OCI-M2 (cell line): Measurements from ENCODE around the gene FER.
"Not testable (repeated sequence)": the region's sequence is repeated elsewhere in the genome, so short reads cannot be mapped to it uniquely, and the experiment has no call there.

Experiments
- DNase-seq: peaks from one replicate; lab custom pipeline; 2025; ENCODE audit not compliant: unreplicated experiment; lab: John Stamatoyannopoulos, UW

Gene FER

GRCh38 chr5:108876451-108876850 is 128.8 kb downstream of the FER start:
- no peak for DNase-seq

- DNase-seq: no peak
Observed at GRCh38 chr5:108878756-108879155, 131.1 kb downstream of the FER start.

DNA sequence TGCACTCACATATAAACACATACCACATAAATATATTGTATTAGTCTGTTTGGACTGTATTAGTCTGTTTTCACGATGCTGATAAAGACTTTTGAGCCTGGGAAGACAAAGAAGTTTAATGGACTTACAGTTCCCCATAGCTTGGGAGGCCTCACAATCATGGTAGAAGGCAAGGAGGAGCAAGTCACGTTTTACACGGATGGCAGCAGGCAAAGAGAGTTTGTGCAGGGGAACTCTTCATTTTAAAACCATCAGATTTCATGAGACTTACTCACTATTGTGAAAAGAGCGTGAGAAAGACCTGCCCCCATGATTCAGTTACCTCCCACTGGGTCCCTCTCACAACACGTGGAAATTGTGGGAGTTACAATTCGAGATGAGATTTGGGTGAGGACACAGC is 133.4 kb downstream of the FER start:
- no peak for DNase-seq

DNA sequence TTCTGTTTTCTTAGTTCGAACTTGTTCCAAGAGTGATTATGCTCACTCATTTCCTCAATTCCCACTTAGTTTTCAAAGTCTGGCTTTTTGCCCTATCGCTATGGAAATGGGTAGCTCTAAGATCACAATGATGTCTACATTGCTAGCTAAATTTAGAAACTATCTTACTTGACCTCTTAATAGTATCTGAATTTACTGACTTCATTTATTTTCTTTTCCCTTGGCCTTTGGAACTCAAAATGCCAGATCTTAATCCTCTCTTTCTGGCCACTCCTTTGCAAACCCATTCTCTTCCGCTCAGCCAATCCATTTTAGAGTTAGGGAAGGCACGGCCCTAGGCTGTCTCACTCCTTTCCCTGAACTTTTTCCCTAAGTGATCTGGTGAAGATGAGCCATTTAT is 137.0 kb downstream of the FER start:
- no peak for DNase-seq

DNA sequence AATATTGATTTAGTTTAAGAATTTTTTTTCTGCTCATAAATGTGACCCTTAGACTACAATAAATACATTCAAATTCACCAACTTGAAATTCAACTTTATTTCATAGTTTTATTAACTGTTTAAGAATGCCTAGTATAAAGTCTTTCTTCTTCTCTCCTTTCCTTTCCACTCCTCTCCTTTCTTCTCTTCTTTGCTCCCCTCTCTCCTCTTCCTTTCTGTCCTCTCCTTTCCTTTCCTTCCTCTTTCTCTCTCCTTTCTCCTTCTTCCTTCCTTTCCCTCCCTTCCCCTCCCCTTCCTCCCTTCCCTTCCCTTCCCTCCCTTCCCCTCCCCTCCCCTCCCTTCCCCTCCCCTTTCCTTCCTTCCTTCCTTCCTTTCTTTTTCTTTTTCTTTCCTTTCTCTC is 150.6 kb downstream of the FER start:
- no peak for DNase-seq

GRCh38 chr5:108898707-108899106 is 151.0 kb downstream of the FER start:
- DNase-seq: no peak

DNA sequence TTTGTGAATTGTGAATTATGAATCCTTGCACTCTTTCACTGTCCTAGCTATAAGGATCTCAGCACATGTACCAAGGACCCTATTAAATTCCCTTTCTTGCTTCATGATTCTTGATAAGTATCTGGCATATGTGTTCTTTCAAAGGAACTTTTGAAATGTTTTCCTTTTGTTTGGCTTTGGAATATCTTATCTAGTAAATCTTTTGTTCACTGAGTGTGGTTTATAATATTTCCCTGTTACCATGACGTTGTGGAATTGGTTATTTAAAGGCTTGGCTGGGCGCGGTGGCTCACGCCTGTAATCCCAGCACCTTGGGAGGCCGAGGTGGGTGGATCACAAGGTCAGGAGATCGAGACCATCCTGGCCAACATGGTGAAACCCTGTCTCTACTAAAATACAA is 151.5 kb downstream of the FER start:
- not testable (repeated sequence) for DNase-seq

GRCh38 chr5:108900668-108901067 is 153.0 kb downstream of the FER start:
- no peak for DNase-seq

DNA sequence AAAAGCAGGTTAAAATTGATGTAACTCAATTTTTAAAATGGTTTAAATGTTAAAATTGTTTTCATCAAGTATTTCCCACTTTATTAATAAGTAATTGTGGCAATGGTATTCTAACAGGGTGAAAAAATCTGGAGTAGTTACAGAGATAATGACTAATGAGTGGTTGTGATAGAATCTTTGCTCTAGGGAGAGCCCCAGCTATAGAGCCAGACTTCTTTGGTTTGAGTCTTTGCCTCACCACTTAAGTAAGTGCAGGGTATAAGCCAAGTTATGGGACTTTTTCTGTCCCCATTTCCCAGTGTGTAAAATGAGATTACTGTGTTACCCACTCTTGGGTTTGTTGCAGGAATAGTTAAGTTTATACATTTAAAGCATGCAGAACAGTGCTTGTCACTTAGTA is 158.1 kb downstream of the FER start:
- DNase-seq: no peak

DNA sequence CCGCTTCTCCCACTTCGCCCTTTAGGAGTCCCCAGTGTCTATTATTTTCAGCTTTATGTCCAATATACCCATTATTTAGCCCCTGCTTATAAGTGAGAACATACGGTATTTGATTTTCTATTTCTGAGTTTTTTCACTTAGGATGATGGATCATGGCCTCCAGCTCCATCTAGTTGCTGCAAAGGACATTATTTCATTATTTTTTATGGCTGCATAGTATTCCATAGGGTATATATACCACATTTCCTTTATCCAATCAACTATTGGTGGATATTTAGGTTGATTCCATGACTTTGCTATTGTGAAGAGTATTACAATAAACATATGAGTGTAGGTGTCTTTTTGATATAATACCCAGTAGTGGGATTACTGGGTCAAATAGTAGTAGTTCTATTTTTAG is 162.9 kb downstream of the FER start:
- DNase-seq: no peak

- DNase-seq: no peak
Observed at GRCh38 chr5:108911055-108911454, 163.4 kb downstream of the FER start.

GRCh38 chr5:108917596-108917995 is 169.9 kb downstream of the FER start:
- no peak for DNase-seq

- no peak for DNase-seq
Observed at GRCh38 chr5:108919591-108920326, 172.1 kb downstream of the FER start.

GRCh38 chr5:108924457-108924961 is 176.8 kb downstream of the FER start:
- no peak for DNase-seq

DNA sequence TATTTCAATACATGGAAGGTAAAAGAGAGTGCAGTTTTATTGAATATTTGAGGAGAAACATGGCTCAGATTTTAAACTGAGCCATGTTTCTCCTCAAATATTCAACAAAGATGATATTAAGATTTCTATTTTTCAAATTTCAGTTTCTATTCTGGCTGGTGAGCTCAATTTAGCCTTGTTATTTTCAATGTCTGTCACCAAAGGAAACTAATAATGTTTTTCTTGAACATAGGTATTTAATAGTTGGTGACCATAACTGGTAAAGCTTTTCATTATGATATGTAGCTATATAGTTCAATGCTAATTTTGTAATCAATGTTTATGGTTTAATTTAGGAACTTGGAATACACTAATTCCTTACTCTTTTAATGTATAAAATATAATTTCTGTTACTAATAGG is 177.4 kb downstream of the FER start:
- DNase-seq: no peak

DNA sequence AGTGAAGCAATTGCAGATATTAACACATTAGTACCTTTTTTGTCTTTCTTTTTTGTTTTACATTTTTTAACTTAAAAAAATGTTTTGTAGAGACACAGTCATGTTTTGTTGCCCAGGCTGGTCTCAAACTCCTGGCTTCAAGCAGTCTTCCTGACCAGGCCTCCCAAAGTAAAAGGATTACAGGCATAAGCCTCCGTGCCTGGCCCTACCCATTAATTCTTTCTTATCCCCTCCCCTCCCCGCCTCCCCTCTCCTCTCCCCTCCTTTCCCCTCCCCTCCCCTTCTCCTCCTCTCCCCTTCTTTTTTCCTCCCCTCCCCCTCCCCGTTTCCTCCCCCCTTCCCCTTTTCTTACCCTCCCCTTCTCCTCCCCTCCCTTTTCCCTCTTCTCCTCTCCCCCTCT is 182.4 kb downstream of the FER start:
- DNase-seq: no peak

DNA sequence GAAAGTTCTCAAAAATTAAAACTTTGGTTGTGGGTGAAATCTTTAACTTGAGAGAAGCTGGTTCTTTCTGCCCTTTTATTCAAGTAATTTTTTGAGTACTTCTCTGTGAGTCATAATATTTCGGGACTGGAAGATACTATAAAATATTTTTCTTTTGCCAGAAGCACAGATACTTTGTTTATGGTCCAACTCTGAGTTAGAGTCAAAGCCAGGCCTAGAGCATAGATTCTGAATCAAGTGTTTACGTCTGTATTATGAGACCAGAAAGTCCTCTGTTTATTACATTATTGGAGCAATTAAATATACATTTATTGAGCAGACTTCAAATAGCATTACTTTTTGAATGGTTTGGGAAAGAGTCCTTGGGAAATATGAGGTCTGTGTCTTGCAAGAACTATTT is 187.9 kb downstream of the FER start:
- no peak for DNase-seq

GRCh38 chr5:108937221-108937620 is 189.5 kb downstream of the FER start:
- no peak for DNase-seq

DNA sequence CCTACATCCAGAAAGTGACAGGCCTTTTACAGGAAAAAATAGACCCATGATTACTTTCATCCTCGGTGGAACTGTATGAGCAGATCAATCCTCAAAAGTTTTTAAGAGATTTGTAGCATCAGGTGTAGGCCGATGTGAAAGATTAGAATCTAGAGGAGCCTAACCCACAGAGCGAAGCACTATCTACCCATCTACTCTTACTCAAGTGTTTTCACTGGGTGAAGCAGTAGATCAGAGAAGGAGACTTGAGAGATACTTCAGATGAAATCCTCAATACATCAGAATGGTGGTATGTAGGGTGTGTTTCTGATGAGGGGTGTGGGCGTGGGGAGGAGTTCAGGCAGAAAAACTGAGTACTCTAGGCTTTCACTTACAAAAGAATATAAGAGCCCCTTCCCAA is 192.8 kb downstream of the FER start:
- DNase-seq: no peak

- DNase-seq: no peak
Observed at GRCh38 chr5:108941746-108942145, 194.0 kb downstream of the FER start.

DNA sequence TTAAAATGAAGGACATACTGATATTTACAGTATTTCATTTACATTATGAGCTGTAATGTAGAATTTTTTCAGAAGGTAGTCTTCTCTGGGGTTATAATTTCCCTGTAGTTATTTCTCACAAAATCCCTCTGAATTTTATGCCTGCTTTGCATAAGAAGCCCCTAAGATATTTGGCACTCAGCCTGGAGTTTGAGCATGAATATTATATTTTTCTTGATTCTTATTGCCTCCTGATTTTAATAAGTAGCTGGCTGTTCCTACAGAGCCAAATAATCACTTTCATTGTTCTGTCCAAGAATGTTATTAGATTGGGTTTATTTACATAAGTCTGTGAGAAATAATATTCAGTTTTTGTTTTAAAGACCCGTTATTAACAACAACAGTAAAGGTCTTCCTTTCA is 195.0 kb downstream of the FER start:
- no peak for DNase-seq

DNA sequence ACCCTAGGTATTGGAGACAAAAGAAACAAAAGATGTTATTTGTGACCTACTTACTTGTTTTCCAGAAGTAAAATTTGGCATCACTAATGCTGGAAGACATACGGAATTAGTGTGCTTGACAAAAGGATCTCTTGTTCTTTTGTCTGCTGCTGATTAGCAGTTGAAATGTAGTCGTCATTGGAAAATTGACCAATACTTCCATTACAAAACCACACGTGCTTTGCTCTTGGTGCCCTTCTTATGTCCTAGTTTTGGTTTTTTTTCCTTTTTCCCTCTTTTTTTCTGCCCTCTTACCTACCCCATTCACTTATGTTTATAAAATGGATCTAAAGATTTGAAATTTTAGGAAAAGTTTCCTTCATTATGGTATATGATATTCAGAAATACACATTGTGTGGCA is 197.4 kb downstream of the FER start:
- no peak for DNase-seq

DNA sequence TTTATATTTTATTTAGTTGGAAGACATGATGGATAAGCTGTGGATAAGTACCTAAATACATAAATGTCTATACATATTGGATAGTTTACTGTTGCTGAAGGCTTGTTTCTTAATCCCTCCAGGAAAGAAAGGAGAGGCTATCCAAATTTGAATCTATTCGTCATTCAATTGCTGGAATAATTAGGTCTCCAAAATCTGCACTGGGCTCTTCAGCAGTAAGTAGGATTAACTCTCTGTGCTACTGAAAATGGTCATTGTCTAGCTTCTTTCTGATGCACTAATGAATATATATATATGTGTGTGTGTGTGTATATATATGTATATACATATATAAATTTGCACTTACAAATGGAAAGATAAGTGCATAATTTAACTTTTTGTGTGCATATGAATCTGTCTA is 198.3 kb downstream of the FER start:
- DNase-seq: no peak
